ENCODE measurements around the gene SNRNP25. TPM values are rescaled to one million over a fixed set of nuclear protein-coding genes. Genes with fewer than 3 reads are reported as not detected.
A peak's percentile ranks its signal among the peaks of the same experiment; 100 is the strongest.

Gene SNRNP25
- total RNA-seq, 1 experiment from 2014 or later = 57.0 TPM

- in situ Hi-C loops (cut with HindIII; ENCODE audit: low sequenced_read_pairs) = no loop called here
- DNase-seq (ENCODE audit: low spot score) = no peak
Observed at GRCh38 chr16:74051-74746, 20.6 kb downstream of the SNRNP25 start.

DNA sequence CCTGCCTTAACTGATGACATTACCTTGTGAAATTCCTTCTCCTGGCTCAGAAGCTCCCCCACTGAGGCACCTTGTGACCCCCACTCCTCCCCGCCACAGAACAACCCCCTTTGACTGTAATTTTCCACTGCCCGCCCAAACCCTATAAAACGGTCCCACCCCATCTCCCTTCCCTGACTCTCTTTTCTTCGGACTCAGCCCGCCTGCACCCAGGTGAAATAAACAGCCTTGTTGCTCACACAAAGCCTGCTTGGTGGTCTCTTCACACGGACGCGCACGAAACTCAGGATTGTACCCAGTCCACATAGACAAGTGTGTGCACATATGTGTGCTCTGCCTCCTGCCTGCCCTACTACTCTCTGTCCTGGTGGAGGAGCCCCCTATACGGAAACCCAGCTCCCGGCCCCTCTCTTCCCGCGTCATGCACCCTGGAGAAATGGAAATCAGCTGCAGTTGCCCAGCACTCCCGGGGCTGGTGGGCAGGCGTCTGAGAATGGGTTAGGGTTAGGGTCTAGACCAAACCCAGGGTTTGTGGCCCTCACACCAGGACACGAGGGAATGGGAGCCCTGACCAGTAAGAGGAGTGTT lies 21.2 kb downstream of the SNRNP25 start:
- DNase-seq (ENCODE audit: low spot score) = no peak
- in situ Hi-C loops (cut with HindIII; ENCODE audit: low sequenced_read_pairs) = no loop called here

- no peak for DNase-seq (ENCODE audit: low spot score)
- in situ Hi-C loops (cut with HindIII; ENCODE audit: low sequenced_read_pairs) = no loop called here
Observed at GRCh38 chr16:75580-76501, 22.2 kb downstream of the SNRNP25 start.

DNA sequence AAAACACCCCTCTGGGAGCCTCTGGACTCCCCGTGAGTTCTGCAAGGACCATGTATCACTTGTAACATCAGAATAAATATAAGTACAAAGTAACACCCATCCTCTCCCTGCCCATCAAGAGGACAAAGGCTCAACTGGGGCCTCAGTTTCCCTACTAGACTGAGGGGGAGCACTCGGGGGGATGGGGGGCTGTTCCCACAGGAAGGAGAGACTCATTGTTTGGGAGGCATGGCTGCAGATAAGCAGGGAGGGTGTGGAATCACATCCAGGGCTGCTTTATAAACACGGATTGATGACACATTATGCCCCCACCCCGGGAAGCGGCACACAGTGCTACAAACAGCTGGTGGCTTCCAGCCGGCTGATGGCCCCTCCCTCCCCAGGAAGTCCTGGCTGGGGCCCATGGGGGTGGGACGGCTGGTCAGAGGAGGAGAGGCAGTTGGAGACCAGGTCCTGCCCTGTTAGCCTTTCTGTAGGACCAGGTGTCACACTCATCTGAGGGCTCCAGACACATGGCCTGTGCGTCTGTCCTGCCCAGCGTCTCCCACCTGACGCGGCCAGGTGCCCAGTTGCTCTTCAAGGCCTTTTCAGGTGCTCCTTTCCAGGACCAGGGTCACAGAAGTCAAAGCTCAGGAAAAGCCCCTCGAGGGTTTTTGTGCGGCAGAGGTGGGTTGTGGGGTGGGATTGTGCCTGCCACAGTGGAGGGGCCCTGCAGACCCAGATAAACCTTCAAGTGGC lies 23.1 kb downstream of the SNRNP25 start:
- no peak for DNase-seq (ENCODE audit: low spot score)
- in situ Hi-C loops (cut with HindIII; ENCODE audit: low sequenced_read_pairs) = no loop called here

DNA sequence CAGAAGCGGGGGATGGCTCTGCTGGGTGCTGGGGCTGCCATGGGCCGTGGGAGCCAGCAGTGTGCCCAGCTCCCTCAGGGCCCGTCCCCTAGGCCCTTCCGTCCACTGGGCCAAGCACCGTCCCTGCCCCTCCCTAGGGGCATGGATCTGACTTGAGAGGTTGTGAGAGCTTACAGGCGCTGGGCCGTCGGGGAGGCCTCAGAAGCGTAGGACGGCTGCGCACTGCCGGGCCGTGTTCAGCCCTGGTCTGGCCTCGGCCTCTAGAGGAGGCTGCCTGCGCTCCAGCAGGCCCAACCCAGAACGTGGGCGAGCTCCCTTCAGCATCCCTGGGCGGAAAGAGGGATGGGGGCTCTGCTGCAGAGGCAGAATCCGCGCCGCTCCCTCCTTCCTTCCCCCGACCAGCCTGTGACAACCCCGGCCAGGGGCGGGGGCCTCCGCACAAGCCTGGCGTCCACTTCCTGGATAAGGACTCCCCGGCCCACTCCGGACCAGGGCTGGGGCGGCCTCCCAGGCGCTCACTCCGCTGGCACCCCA lies 23.7 kb downstream of the SNRNP25 start:
- in situ Hi-C loops (cut with HindIII; ENCODE audit: low sequenced_read_pairs) = no loop called here
- no peak for DNase-seq (ENCODE audit: low spot score)

- in situ Hi-C loops (cut with HindIII; ENCODE audit: low sequenced_read_pairs) = no loop called here
- DNase-seq (ENCODE audit: low spot score) = peak; percentile 79
Observed at GRCh38 chr16:77807-78443, 24.3 kb downstream of the SNRNP25 start, which contains the start of gene MPG. TSS of gene MPG (plus strand) at chr16:78225. CDS start at chr16:78310, 85 bp downstream.

DNA sequence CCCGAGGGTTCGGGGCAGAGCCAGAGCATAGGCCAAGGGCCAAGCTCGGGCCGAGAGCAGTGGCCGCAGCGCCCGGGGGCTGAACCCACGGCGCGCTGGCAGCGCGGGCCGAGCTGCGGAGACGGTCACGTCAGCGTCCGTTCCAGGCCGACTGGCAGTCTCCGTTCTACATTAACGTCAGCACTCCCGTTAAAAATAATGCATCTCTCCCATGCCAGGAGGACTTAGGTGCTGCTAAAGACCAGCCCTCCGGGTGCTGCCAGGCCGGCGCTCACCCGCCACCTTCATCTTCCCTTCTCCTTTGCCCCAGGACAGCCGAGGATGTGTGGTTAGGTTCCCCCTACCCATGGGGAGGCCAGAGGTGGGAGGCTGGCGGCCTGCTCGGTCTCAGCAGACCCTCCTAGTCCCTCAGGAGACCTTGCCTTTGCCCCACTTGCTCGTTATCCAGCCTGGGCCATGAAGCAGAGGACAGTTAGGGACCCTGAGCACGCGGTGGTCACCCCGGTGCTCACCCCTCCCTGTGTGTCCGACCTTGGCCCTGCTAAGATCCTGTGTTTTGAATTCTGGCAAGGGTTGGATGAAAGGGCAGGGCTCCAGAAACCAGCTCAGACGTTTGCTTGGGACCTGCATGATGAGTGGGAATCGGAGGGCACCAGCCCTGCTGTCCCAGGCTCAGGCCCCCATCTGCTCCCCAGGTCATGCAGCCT lies 25.0 kb downstream of the SNRNP25 start:
- in situ Hi-C loops (cut with HindIII; ENCODE audit: low sequenced_read_pairs) = no loop called here
- DNase-seq (ENCODE audit: low spot score) = peak; percentile 68

DNA sequence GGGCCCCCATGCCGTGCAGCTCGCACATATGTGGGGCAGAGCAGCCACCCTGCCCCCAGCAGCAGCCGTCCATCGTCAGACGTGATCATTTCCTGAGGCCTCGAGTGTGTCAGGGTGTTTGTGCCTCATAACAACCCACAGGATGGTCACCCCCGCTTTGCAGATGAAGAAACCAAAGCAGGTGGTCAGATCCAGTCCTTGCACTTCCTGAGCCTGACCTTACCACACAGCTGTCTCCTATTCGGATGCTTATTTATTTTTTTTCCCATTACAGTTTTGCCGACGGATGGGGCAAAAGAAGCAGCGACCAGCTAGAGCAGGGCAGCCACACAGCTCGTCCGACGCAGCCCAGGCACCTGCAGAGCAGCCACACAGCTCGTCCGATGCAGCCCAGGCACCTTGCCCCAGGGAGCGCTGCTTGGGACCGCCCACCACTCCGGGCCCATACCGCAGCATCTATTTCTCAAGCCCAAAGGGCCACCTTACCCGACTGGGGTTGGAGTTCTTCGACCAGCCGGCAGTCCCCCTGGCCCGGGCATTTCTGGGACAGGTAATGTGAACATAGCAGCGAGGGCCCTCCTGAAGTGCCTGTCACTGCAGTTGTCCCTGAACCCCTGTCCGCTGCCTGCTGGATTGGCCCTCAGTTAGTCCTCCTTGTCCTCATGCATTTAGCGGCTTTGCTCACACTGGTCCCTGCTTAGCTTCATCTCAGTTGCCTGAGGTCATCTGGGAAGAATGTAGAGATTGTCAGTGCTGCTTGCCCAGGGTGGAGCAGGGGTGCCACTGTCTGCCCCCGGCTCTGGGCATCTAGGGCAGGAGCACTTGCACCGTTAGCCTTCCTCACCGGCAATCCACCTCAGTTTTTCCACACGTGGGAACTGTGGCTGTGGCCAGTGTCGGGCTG lies 25.8 kb downstream of the SNRNP25 start:
- in situ Hi-C loops (cut with HindIII; ENCODE audit: low sequenced_read_pairs) = no loop called here

DNA sequence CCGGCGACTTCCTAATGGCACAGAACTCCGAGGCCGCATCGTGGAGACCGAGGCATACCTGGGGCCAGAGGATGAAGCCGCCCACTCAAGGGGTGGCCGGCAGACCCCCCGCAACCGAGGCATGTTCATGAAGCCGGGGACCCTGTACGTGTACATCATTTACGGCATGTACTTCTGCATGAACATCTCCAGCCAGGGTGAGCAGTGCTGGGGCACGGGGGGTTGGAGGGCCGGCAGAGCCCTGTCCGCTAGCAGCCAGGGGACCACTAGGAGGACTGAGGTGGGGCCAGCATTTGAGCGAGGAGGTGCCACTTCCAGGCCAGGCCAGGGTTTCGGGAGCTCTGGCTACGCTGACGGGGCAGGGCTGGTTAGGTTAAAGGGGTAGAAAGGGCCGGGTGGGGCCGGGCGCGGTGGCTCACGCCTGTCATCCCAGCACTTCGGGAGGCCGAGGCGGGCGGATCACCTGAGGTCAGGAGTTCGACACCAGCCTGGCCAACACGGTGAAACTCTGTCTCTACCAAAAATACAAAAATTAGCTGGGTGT lies 29.5 kb downstream of the SNRNP25 start:
- in situ Hi-C loops (cut with HindIII; ENCODE audit: low sequenced_read_pairs) = no loop called here
- no peak for DNase-seq (ENCODE audit: low spot score)

More for the DNA sequence above, 25.8 kb downstream of the SNRNP25 start:
- DNase-seq (ENCODE audit: low spot score) = no peak

- in situ Hi-C loops (cut with HindIII; ENCODE audit: low sequenced_read_pairs) = no loop called here
- DNase-seq (ENCODE audit: low spot score) = no peak
Observed at GRCh38 chr16:83781-84615, 30.4 kb downstream of the SNRNP25 start.

DNA sequence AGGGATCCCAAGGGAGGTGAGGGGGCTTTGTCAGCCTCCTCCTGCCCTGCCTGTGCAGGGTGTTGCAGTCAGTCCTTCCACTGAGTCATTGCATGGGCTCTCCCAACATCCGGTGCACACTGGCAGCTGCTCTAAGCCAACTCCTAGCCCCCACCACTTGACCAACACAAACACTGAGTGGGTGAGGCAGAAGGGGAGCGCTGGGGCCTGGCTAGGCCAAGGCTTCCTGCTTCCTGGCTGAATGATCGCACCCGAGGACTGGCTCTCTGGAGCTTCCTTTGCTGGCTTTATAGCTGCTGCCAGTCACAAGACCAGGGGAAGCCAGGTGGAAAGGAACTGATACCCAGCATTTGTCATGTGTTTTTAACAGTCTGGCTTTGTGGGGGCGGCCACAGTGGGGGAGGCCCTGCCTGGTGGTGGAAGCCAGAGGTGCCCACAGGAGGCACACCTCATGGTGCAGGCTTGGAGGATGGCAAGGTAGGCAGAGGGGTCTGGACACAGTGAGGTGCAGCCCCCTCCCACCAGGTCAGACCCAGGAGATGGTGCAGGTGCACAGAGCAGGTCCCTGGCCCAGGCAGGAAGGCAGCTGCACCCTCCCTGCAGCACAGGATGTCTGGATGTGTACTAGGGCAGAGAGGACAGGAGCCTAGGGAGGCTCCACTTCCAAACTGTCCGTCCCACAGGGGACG lies 31.2 kb downstream of the SNRNP25 start:
- in situ Hi-C loops (cut with HindIII; ENCODE audit: low sequenced_read_pairs) = no loop called here
- DNase-seq (ENCODE audit: low spot score) = peak; percentile 74

DNA sequence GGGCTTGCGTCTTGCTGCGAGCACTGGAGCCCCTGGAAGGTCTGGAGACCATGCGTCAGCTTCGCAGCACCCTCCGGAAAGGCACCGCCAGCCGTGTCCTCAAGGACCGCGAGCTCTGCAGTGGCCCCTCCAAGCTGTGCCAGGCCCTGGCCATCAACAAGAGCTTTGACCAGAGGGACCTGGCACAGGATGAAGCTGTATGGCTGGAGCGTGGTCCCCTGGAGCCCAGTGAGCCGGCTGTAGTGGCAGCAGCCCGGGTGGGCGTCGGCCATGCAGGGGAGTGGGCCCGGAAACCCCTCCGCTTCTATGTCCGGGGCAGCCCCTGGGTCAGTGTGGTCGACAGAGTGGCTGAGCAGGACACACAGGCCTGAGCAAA lies 31.8 kb downstream of the SNRNP25 start:
- in situ Hi-C loops (cut with HindIII; ENCODE audit: low sequenced_read_pairs) = no loop called here
- DNase-seq (ENCODE audit: low spot score) = no peak

DNA sequence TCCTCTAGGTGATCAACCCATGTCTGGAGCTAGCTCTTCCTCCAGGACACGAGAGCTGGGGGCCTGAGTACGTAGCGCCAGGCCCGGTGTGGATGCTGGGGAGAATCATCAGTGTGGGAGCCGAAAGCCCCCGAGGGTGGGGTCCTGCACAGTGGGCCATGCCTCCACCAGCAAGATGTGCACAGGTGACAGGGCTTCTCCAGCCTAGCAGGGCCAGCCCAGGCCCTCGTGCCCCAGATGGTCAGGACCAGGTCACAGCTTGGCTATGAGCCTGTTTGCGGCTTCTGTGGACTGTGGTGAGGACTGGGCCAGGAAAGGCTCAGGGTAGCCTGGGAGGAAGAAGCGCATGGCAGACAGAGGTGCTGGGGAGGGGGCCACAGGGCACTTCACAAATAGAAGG lies 32.2 kb downstream of the SNRNP25 start:
- peak; percentile 78 for DNase-seq (ENCODE audit: low spot score)
- in situ Hi-C loops (cut with HindIII; ENCODE audit: low sequenced_read_pairs) = no loop called here

GRCh38 chr16:86483-86952 lies 32.9 kb downstream of the SNRNP25 start:
- in situ Hi-C loops (cut with HindIII; ENCODE audit: low sequenced_read_pairs) = no loop called here
- DNase-seq (ENCODE audit: low spot score) = no peak

DNA sequence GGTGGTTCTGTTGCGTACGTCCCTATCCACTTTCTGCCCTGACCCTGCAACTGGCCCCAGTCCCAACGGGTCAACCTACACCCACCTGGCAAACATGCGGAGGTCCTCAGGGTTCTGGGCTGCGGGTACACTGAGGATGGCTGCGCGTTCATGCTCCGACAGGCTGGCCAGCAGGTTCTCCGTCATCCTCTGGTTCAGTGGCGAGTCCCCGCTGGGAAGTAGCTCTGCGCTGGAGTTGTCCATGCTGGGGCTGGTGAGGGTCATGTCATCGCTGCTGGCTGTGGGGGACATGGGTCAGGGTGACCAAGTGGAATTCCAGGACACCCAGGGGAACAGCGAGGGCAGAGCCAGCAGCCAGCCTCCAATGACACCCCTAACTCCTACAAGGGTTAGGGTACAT lies 35.0 kb downstream of the SNRNP25 start:
- no peak for DNase-seq (ENCODE audit: low spot score)
- in situ Hi-C loops (cut with HindIII; ENCODE audit: low sequenced_read_pairs) = no loop called here
